ENCODE results near the gene DEPP1.

DEPP1 gene

GRCh38 chr10:44960482-44961229 lies 18.0 kb downstream of the DEPP1 start:
- H3K4me3 ChIP-seq (replicated peaks; ENCODE audit: low read depth, low read length), result peak overlapping the region; percentile 81
- TF ChIP-seq CTCF (IDR thresholded peaks at IDR 0.05; ENCODE audit: insufficient read depth, low read length, poor library complexity, severe bottlenecking), result no peak
- peaks cover 5% of the 10 kb centered on the region for H3K36me3 ChIP-seq (ENCODE audit: control insufficient read depth, insufficient read depth, low read length)
- no peak for DNase-seq (ENCODE audit: extremely low read depth, insufficient read length)
- no peaks in the 10 kb centered on the region for H3K27me3 ChIP-seq (replicated peaks; ENCODE audit: control insufficient read depth, insufficient read depth, low read length)

- no peak for DNase-seq (ENCODE audit: extremely low read depth, insufficient read length)
- H3K36me3 ChIP-seq (ENCODE audit: control insufficient read depth, insufficient read depth, low read length), result peaks cover 5% of the 10 kb centered on the region
- H3K4me3 ChIP-seq (replicated peaks; ENCODE audit: low read depth, low read length), result peak overlapping the region; percentile 81
- no peaks in the 10 kb centered on the region for H3K27me3 ChIP-seq (replicated peaks; ENCODE audit: control insufficient read depth, insufficient read depth, low read length)
- TF ChIP-seq CTCF (IDR thresholded peaks at IDR 0.05; ENCODE audit: insufficient read depth, low read length, poor library complexity, severe bottlenecking), result no peak
Measured at GRCh38 chr10:44960088-44960460, 18.5 kb downstream of the DEPP1 start.

DNA sequence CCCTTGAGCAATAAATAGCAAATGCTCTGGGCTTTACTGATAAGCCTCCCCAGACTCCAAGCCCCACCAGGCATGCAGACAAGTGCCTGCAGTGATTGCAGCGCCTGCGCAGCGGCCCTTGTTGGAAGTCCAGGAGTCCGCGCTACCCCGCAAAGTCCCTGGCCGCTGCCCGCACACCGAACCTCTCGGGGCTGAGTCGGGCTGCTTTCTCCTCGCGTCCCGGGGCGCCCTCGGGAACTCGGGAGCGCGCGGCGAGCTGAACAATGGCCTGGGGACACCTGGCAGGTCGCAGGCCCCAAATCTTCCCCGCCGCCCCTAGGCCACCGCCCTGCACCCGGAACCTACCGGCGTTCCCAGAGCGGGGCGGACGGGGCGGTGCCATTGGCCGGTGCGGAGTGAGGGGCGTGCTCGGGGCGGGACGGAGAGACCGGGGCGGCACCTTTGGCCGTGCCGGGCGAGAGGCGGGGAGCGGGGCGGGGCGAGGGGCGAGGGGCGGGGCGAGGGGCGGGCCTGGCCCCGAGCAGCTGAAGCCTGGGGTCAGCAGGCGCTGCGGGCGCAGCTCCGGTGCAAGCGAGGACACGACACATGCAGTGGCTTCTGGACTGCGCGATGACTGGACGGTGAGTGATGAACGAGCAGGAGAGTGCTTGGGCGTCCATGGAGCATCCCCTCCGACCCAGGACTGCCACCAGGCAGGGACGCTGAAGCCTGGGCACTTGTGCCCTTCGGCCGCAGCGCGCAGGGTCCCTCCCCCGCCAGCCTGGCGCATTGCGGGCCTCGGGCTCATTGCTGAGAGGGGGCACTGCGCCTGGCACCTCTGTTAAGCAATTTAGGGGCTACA lies 19.1 kb downstream of the DEPP1 start, which contains the start of gene RASSF4:
Gene RASSF4 (plus strand): TSS at position 556 of the 841 bp plus-strand sequence. CDS start 10,401 bp downstream, outside the sequence.
- DNase-seq (ENCODE audit: extremely low read depth, insufficient read length), result peak; percentile 90
- Histone ChIP-seq H3K4me3 (replicated peaks; ENCODE audit: low read depth, low read length) (peak within 1 kb of the TSS; percentile 81), H3K36me3 (ENCODE audit: control insufficient read depth, insufficient read depth, low read length) (peaks cover 5% of the 10 kb centered on the region), H3K27me3 (replicated peaks; ENCODE audit: control insufficient read depth, insufficient read depth, low read length) (no peaks in the 10 kb centered on the region)
- TF ChIP-seq CTCF (IDR thresholded peaks at IDR 0.05; ENCODE audit: insufficient read depth, low read length, poor library complexity, severe bottlenecking), result no peak

DNA sequence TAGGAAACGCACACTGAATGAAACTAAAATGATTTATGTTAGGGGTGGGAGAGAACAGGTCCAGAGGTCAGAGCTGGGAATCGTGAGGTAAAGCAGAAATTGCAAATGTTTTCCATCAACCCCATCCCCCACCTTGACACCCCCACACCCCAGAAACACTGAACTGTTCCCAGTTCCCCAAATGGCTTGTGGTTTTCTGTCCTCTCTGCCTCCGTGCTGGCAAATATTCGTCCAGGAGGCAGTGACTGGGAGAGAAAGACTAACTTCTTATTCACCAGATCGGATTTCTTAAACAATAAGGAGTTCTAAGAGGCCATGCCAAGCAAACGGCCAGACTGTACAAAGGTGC lies 19.7 kb downstream of the DEPP1 start:
- H3K4me3 ChIP-seq (replicated peaks; ENCODE audit: low read depth, low read length), result peak overlapping the region; percentile 81
- no peak for DNase-seq (ENCODE audit: extremely low read depth, insufficient read length)
- peaks cover 5% of the 10 kb centered on the region for H3K36me3 ChIP-seq (ENCODE audit: control insufficient read depth, insufficient read depth, low read length)
- no peak for TF ChIP-seq CTCF (IDR thresholded peaks at IDR 0.05; ENCODE audit: insufficient read depth, low read length, poor library complexity, severe bottlenecking)
- no peaks in the 10 kb centered on the region for H3K27me3 ChIP-seq (replicated peaks; ENCODE audit: control insufficient read depth, insufficient read depth, low read length)

DNA sequence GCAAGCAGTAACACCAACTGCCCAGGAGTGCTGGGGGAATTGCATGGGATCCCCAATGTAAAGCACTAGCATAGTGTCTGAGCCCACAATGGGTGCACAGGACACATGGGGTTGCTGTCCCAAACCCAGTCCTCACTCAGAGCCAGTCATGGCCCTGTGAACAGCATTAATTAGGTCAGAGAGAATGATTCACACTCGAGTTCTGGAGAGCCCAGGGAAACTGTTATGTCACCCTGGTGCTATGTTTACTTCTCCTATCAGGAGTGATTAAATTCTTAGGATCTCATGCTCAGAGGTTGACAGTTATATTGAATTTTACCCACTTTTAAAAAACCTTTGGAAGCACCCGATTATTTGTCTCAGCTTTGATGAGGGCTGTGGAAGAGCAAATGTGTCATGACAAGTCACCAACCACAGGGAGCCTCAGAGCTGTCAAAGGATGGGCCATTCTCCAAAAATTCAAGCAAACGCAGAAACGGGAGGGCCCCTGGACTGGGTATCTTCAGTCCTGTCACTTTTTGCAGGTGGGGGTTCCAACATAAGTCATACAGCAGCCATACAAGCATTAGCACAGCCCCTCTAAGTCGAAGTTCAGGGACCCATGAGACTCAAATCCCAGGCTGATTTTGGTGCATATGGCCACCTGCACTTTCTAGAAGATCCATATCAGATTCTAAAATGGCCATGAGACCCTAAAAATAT lies 20.3 kb downstream of the DEPP1 start:
- H3K4me3 ChIP-seq (replicated peaks; ENCODE audit: low read depth, low read length), result peak overlapping the region; percentile 81
- DNase-seq (ENCODE audit: extremely low read depth, insufficient read length), result no peak
- no peak for TF ChIP-seq CTCF (IDR thresholded peaks at IDR 0.05; ENCODE audit: insufficient read depth, low read length, poor library complexity, severe bottlenecking)
- peaks cover 7% of the 10 kb centered on the region for H3K36me3 ChIP-seq (ENCODE audit: control insufficient read depth, insufficient read depth, low read length)
- H3K27me3 ChIP-seq (replicated peaks; ENCODE audit: control insufficient read depth, insufficient read depth, low read length), result no peaks in the 10 kb centered on the region

Measured in GM06990 (cell line).